K562 (cell line): ENCODE results near the gene SURF6. TPM values are rescaled to one million over a fixed set of nuclear protein-coding genes. Genes with fewer than 3 reads are reported as not detected.

Source experiments
- ATAC-seq: fragments of 200-7000 bp; cut with Tn5 transposase; 3 replicates; pipeline ENCODE4 v1.9.1; 2020; ENCODE audit warnings: moderate library complexity
- BruUV-seq: library from RNA; stranded (reverse); fragments of 400-500 nt; replicated peaks from 2 replicates; lab custom pipeline; 2021; lab: Mats Ljungman, UMichigan
- CTCF ChIA-PET: fragments of 300-600 bp; formaldehyde crosslinking; extraction: SDS; loops from one replicate; lab custom pipeline; 2021; ENCODE audit warnings: low intra/inter-chr PET ratio; lab: Yijun Ruan, JAX
- POLR2A ChIA-PET: fragments of 300-600, 350-650 bp; sonication (Branson Sonifier 250); formaldehyde crosslinking; extraction: SDS; loops from one replicate; lab custom pipeline; 2021; ENCODE audit warnings: antibody characterized with exemption, inconsistent platforms; lab: Yijun Ruan, JAX
- DNase-seq, 4 experiments: peaks; one replicate each; pipeline versions ENCODE4 v3.0.0 to v3.0.0-alpha.2; 2011 to 2018; ENCODE audit warnings: low spot score in 3 of 4, mixed read lengths in 3 of 4; ENCODE audit errors: extremely low read depth in 1 of 4
- FAIRE-seq: peaks from 2 replicates; lab custom pipeline; 2011; peaks lifted over from hg19 to GRCh38; lab: Jason Lieb, UNC
- H2AFZ ChIP-seq: 2 replicates; pipeline ENCODE4 v1.6.0; 2011; ENCODE audit warnings: low read depth, low read length, control low read depth, inconsistent platforms
- H3K27ac ChIP-seq: fragments of 200-600 bp; 3 replicates; pipeline ENCODE4 v1.8.0; 2011; ENCODE audit warnings: low read depth, mild to moderate bottlenecking, control low read depth, inconsistent platforms, low read length, moderate library complexity, mixed read lengths; ENCODE audit errors: extremely low read depth
- H3K27me3 ChIP-seq, 2 experiments: fragments of 300-600 bp in 1 of 2; 2 replicates in 1 of 2; 3 replicates in 1 of 2; pipeline versions ENCODE4 v1.6.0 to v1.8.0; 2011; ENCODE audit warnings: inconsistent platforms in 2 of 2, low read length in 2 of 2, mild to moderate bottlenecking in 1 of 2, mixed read lengths in 1 of 2, moderate library complexity in 1 of 2; ENCODE audit not compliant: control insufficient read depth in 2 of 2, insufficient read depth in 2 of 2
- H3K36me3 ChIP-seq: fragments of 300-600 bp; 3 replicates; pipeline ENCODE4 v1.8.0; 2011; ENCODE audit warnings: mild to moderate bottlenecking, low read length, inconsistent platforms; ENCODE audit not compliant: control insufficient read depth, insufficient read depth
- H3K4me1 ChIP-seq, 2 experiments: fragments of 200-600 bp in 1 of 2; replicated peaks in 1 of 2; 2 replicates in 1 of 2; 3 replicates in 1 of 2; pipeline versions ENCODE4 v1.5.1 to v1.8.0; 2011; ENCODE audit warnings: inconsistent platforms in 2 of 2, low read length in 2 of 2, mild to moderate bottlenecking in 1 of 2, mixed read lengths in 1 of 2, moderate library complexity in 1 of 2; ENCODE audit not compliant: control insufficient read depth in 2 of 2, insufficient read depth in 2 of 2
- H3K4me2 ChIP-seq: 2 replicates; pipeline ENCODE4 v1.6.1; 2011; ENCODE audit warnings: low read length, control low read depth, inconsistent platforms, mixed read lengths; ENCODE audit not compliant: insufficient read depth
- H3K4me3 ChIP-seq: fragments of 200-600 bp; sonication (generic), shearing (Covaris generic); 2 replicates; pipeline ENCODE4 v1.5.1; 2016; ENCODE audit warnings: control low read depth, inconsistent platforms
- H3K79me2 ChIP-seq: fragments of 200-600 bp; 3 replicates; pipeline ENCODE4 v1.8.0; 2011; ENCODE audit warnings: low read length, inconsistent platforms; ENCODE audit not compliant: control insufficient read depth, insufficient read depth
- H3K9ac ChIP-seq, 2 experiments: 2 replicates each; pipeline versions ENCODE4 v1.6.0 to v1.6.1; 2011; ENCODE audit warnings: low read depth in 2 of 2, low read length in 2 of 2, control low read depth in 1 of 2, inconsistent platforms in 1 of 2, mild to moderate bottlenecking in 1 of 2, mixed read lengths in 1 of 2; ENCODE audit not compliant: insufficient read depth in 1 of 2
- H3K9me1 ChIP-seq: one replicate; pipeline ENCODE4 v1.6.0; 2011; ENCODE audit warnings: inconsistent platforms, mild to moderate bottlenecking, low read length, moderate library complexity; ENCODE audit not compliant: control insufficient read depth, insufficient read depth
- H3K9me3 ChIP-seq: replicated peaks from 2 replicates; pipeline ENCODE4 v1.5.1; 2011; ENCODE audit warnings: low read depth, low read length, inconsistent platforms; ENCODE audit not compliant: control insufficient read depth, insufficient read depth
- H4K20me1 ChIP-seq: replicated peaks from 2 replicates; pipeline ENCODE4 v1.6.1; 2011; ENCODE audit warnings: low read length, inconsistent platforms, mixed read lengths; ENCODE audit not compliant: control insufficient read depth, insufficient read depth
- MLLT1 ChIP-seq, 2 experiments: fragments of 450-650 bp; IDR thresholded peaks; 2 replicates each; pipeline ENCODE4 v1.6.1; 2016
- MYNN ChIP-seq, 2 experiments: sonication (generic); formaldehyde crosslinking in 1 of 2; IDR thresholded peaks; 2 replicates each; pipeline versions ENCODE4 v1.5.0 to v1.6.1; 2016 to 2020; ENCODE audit warnings: antibody characterized with exemption in 1 of 2, missing genetic modification reagents in 1 of 2
- NFIC ChIP-seq: fragments of 450-650 bp; IDR thresholded peaks from 2 replicates; pipeline ENCODE4 v1.6.1; 2017; ENCODE audit warnings: mild to moderate bottlenecking, inconsistent platforms
- POLR2A ChIP-seq: fragments of 450-650 bp; conservative IDR thresholded peaks from 2 replicates; pipeline ENCODE4 v1.6.1; 2016
- POLR2B ChIP-seq: fragments of 450-650 bp; IDR thresholded peaks from 2 replicates; pipeline ENCODE4 v1.6.1; 2018; ENCODE audit warnings: low read depth; ENCODE audit not compliant: partially characterized antibody
- POLR2G ChIP-seq: fragments of 200-400 bp; formaldehyde crosslinking; IDR thresholded peaks from 2 replicates; pipeline ENCODE4 v1.6.1; 2017; ENCODE audit warnings: low read depth, mild to moderate bottlenecking, antibody characterized with exemption, low read length, moderate library complexity
- POLR2H ChIP-seq: IDR thresholded peaks from 2 replicates; pipeline ENCODE4 v1.6.1; 2016; ENCODE audit warnings: missing genetic modification characterization, low read depth, mild to moderate bottlenecking, control low read depth, missing compliant biosample characterization, moderate library complexity
- RBFOX2 ChIP-seq: fragments of 200-400 bp; formaldehyde crosslinking; IDR thresholded peaks from 2 replicates; pipeline ENCODE4 v1.6.1; 2017; ENCODE audit warnings: low read depth, mild to moderate bottlenecking, low read length, moderate library complexity
- RBM22 ChIP-seq: fragments of 200-400 bp; formaldehyde crosslinking; IDR thresholded peaks from 2 replicates; pipeline ENCODE4 v1.6.1; 2018; ENCODE audit warnings: low read length, low read depth; ENCODE audit not compliant: poor library complexity, severe bottlenecking
- SFPQ ChIP-seq: fragments of 200-400 bp; formaldehyde crosslinking; IDR thresholded peaks from 2 replicates; pipeline ENCODE4 v1.6.1; 2017; ENCODE audit warnings: mild to moderate bottlenecking, low read depth, low read length, moderate library complexity
- SUPT5H ChIP-seq: fragments of 450-650 bp; IDR thresholded peaks from 2 replicates; pipeline ENCODE4 v1.6.1; 2016
- TCF3 ChIP-seq: sonication (generic); formaldehyde crosslinking; IDR thresholded peaks from 2 replicates; pipeline ENCODE4 v1.4.0; 2020; ENCODE audit warnings: mild to moderate bottlenecking, missing genetic modification reagents
- WGBS: fragments of 100-300 bp; shearing (Covaris generic); methylation state at CpG from one replicate; pipeline ENCODE4 v1.1.6; 2016; ENCODE audit warnings: low coverage, mixed read lengths; ENCODE audit not compliant: insufficient coverage; ENCODE audit errors: missing lambda C conversion rate; 5-methylcytosine and 5-hydroxymethylcytosine counted together
- in situ Hi-C: fragments of 300-500 bp; cut with MboI; formaldehyde crosslinking; loops from 4 replicates; pipeline ENCODE4 v1.15.0; 2018; ENCODE audit warnings: inconsistent platforms, mixed read lengths
- intact Hi-C: fragments of 100-400 bp; cut with micrococcal nuclease; formaldehyde crosslinking; loops from 2 replicates; pipeline ENCODE4 v1.14.2; 2022
- polyA plus RNA-seq, 8 experiments: library from polyadenylated mRNA; depleted of rRNA in 4 of 8; stranded (reverse) in 5 of 8; unstranded in 3 of 8; fragments of >200 nt; fragmentation: Nextera tagmentation in 2 of 8; fragmentation: Illumina TruSeq in 1 of 8; extraction: Ambion mirVana in 2 of 8; extraction: Trizol in 1 of 8; gene quantifications; 2 replicates each; pipeline versions ENCODE4 v1.2.1 to v1.2.3, GENCODE V29; 2011 to 2014; ENCODE audit warnings: inconsistent platforms in 1 of 8, missing spikeins in 1 of 8
- total RNA-seq, 7 experiments: library from RNA; depleted of rRNA in 6 of 7; stranded (reverse); fragments of >200 nt in 6 of 7; fragmentation: Illumina TruSeq in 2 of 7; extraction: Trizol in 2 of 7; gene quantifications; 2 replicates each; pipeline versions ENCODE4 v1.2.1 to v1.2.3, GENCODE V29; 2011 to 2021; ENCODE audit warnings: low replicate concordance in 1 of 7

The SURF6 gene
- total and polyA plus RNA-seq, 9 of the 15 experiments (the other 6 are each of a cell fraction or from before 2014, with no cell fraction given) = 1.4 to 68.3 (median 14.7) TPM

- Histone ChIP-seq H3K79me2 (peaks cover 23% of the 10 kb centered on the region), H4K20me1 (peaks cover 46% of the 10 kb centered on the region), H3K4me1 (peaks cover 9 to 37% of the 10 kb centered on the region in 2 experiments; a peak in 4 of 5 replicates), H3K36me3 (peaks cover 97% of the 10 kb centered on the region), H3K9ac (0 out of 4 replicates have a peak overlapping the region, but pooled peaks of 1 of the 2 experiments have one; percentile 6), H3K27me3 (no peaks in the 10 kb centered on the region), H3K9me3 (no peaks in the 10 kb centered on the region), H3K4me2 (no peak overlapping the region), H3K9me1 (no peaks in the 10 kb centered on the region), H3K4me3 (no peak overlapping the region), H3K27ac (no peak overlapping the region), H2AFZ (no peak overlapping the region)
- intact Hi-C loops = no loop called here
- FAIRE-seq (no peak), DNase-seq (no peak), ATAC-seq (peak; percentile 6; the same call in 2 of the 3 replicates)
- ChIA-PET POLR2A (interaction anchor here (0.7 to 6.3 kb wide), 7 partner anchors 9 to 244 kb away, joined by 3 to 81 read pairs (median 4); partner anchors contain the start of genes MED22, RPL7A, STKLD1 and SURF1), CTCF (no interaction called here)
- TF ChIP-seq MYNN (IDR thresholded peaks at IDR 0.05) (peak; percentile 44; the same call in 1 of the 2 replicates), MYNN (CRISPR knock-in tag; IDR thresholded peaks at IDR 0.05) (no peak), RBFOX2 (peak; percentile 63), POLR2G (peak; percentile 72), SFPQ (no peak), POLR2B (peak; percentile 61), SUPT5H (peak; percentile 47), MLLT1 (IDR thresholded peaks at IDR 0.05) (peak in 1 of 2 experiments; percentile 59; a peak in 1 of 4 replicates), POLR2H (tag) (no peak), NFIC (peak; percentile 91), POLR2A (peak; percentile 15; the same call in 1 of the 2 replicates), RBM22 (peak; percentile 88), TCF3 (CRISPR knock-in tag) (no peak)
- in situ Hi-C loops = no loop called here
- TSS peak; percentile 41 for BruUV-seq
- 88% methylated on average over 12 of the region's 15 CpGs for WGBS
These were observed 26.5 kb upstream of the SURF6 start for GRCh38 chr9:133362359-133363044.
